GM15510 (cell line): ENCODE results near the gene FAM174C.

Experiments used
- POLR2A ChIP-seq: IDR thresholded peaks from 3 replicates; pipeline ENCODE4 v1.6.1; 2011; ENCODE audit warnings: borderline replicate concordance; ENCODE audit not compliant: insufficient read length; ENCODE audit errors: extremely low read depth

FAM174C gene

DNA sequence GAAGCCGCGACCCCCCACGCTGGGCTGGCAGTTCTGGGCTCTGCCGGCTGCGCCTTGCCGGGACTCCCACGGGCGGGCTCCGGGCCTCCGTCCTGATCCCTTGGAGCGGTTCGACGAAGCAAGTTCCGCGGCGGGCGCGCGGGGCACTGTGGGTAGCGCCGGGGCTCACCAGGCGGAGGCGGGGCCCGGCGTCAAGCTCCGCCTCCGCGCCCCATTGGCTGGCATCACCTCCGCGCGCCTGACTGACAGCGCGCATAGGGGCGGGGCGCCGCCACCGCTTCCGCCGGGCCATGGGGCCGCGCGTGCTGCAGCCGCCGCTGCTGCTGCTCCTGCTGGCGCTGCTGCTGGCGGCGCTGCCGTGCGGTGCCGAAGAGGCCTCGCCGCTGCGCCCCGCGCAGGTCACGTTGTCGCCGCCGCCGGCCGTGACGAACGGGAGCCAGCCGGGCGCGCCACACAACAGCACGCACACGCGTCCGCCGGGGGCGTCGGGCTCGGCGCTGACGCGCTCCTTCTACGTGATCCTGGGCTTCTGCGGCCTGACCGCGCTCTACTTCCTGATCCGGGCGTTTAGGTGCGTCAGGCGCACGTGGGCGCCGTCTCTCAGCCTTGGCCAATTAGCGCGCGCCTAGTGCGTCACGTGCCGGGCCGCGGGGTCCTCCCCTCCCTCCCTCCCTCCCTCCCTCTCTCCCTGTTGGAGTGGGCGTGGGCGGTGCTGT is at the start of gene FAM174C:
FAM174C (plus strand) TSS at position 271 of the 716 bp plus-strand sequence; CDS start at position 291, 20 bp downstream.
- peak; percentile 95 for TF ChIP-seq POLR2A

- no peak for TF ChIP-seq POLR2A
Measured at GRCh38 chr19:1226227-1226518, 49.2 kb upstream of the FAM174C start.

DNA sequence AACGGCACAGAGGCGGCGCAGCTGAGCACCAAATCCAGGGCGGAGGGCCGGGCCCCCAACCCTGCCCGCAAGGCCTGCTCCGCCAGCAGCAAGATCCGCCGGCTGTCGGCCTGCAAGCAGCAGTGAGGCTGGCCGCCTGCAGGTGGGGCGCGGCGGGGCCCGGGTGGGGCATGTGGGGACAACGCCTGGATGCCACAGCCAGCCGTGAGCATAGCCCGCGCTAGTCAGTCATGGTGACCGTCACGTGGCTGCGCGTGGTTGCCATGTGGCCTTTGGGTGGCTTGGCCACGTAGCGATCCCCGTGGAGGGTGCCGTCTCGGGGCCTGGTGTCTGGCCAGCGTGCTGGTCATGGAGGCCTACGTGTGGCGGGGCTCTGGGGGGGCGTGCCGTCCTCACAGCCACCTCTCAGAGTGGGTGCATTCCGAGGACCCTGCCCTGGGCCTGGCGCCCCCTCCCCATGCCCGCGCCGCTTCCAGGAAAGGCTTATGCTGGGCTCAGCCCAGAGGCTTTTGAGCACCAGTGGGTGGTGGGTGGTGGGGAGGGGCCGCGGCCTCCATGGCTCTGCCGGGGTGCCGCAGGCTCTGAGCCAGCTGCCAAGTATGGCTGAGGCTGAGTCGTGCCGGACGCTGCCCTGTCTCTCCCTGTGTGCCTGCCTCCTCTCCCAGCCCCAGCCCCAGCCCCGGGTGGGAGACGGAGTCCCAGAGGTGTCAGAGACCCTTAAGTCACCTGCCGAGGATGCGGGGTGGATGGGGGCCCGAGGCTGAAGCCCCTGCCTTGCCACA is 48.6 kb upstream of the FAM174C start:
- no peak for TF ChIP-seq POLR2A

GRCh38 chr19:1227304-1228054 is 47.9 kb upstream of the FAM174C start:
- TF ChIP-seq POLR2A = no peak

- TF ChIP-seq POLR2A = no peak
Measured at GRCh38 chr19:1228161-1228957, 47.0 kb upstream of the FAM174C start.

DNA sequence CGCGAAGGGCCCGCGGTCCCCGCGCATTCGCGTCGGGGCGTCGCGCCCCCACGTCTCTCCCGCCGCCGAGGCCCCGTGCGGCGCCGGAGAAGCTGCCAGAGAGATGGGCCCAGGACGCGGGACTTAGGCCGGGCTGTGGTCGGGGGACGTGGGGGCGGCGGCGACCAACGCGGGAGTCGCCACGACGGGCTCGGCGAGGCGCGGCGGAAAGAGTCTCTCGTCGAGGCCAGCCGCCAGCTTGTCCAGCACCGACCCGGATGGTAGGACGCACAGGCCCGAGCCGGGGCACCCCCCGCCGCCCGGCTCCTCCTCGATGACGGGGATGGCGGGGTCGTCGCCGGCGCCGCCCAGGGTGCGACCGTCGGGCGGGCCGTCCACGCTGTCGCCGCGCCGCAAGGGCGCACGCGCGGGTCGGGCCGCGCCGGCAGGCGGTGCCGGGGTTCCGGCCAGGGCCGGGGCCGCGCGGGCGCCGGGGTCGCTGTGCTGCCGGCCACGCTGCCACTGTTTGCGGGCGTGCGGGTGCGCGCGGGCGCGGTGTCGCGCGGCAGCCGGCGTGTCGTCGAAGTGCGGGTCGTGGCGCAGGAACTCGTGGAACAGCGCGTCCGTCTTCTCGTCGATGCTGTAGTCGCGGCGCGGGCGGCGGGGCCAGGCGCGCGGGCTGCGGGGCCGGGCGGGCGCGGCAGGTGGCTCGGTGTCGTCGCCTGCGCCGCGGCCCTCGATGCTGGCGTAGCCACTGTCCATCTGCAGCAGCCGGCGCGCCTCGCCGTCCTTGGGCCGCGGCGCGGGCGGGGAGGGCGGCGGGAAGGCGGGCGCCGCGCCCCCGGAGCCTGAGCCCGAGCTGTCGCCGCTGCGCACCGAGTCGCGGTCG is 46.0 kb upstream of the FAM174C start:
- TF ChIP-seq POLR2A = no peak

DNA sequence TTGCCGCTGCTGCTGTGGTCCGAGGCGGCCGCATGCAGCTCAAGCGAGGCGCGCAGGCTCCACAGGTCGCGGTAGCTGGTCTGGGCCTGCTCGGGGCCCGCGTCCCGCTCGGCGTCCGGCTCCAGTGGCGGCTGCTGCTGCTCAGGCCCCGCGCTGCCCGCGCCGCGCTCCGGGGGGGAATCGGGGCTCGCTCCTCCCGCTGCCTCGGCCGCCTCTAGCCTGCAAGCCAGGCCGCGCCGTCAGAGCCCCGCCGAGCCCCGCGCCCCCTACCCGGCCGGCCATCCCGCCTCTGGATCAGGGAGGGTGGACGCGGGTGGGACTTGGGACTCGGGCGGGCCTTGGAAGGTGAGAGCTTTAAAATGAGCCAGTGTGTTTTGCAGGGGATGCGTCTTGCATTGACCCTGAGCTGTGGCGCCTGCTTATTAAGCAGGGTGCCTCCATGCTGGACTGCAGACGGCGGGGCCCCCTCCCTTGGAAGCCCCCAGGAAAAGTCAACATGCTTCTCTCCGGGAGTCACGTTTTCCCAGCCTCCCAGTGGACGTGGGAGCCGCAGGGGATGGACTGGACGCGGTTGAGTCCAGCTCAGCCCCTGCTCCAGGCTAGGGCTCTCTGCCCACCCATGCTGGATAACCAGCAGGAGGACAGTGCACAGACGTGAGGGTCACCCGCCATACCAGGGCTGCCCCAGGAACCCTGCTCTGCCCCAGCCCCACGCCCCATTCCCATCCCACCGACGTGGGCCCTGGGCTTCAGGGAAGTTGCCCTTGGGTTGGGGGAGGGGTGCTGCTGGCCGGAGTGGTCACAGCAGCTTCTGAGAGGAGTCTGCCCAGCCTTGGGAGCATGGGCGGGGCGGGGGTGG is 45.2 kb upstream of the FAM174C start:
- TF ChIP-seq POLR2A = no peak

DNA sequence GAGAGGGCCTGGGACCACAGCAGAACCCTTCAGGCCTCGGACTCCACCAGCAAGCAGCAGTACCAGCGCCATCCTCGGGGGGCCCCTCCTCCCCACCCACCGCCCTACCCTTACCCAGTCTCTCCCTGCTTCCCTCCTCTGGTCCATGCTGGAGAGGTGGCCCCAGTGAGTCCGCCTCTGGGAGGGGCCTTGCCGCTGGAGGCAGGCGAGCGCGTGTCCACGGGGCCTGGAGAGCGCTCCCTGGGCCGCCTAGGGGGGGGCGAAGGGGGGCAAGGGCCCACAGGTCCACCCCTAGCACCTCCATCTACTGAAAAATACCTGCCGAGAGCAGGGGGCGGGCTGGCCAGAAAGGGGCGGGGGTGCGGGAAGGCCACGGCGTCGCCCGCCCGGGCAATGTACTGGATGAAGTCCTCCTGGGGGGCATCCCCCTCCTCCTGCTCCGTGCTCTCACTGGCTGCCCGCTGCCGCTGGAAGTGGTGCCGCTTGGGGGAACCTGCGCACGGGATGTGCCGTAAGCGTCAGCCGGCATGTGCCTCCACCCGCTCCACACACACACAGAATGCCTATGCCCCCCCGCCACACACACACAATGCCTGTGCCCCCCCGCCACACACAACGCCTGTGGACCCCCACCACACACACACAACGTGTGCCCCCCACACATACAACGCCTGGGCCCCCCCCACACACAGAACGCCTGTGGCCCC is 44.4 kb upstream of the FAM174C start:
- no peak for TF ChIP-seq POLR2A

DNA sequence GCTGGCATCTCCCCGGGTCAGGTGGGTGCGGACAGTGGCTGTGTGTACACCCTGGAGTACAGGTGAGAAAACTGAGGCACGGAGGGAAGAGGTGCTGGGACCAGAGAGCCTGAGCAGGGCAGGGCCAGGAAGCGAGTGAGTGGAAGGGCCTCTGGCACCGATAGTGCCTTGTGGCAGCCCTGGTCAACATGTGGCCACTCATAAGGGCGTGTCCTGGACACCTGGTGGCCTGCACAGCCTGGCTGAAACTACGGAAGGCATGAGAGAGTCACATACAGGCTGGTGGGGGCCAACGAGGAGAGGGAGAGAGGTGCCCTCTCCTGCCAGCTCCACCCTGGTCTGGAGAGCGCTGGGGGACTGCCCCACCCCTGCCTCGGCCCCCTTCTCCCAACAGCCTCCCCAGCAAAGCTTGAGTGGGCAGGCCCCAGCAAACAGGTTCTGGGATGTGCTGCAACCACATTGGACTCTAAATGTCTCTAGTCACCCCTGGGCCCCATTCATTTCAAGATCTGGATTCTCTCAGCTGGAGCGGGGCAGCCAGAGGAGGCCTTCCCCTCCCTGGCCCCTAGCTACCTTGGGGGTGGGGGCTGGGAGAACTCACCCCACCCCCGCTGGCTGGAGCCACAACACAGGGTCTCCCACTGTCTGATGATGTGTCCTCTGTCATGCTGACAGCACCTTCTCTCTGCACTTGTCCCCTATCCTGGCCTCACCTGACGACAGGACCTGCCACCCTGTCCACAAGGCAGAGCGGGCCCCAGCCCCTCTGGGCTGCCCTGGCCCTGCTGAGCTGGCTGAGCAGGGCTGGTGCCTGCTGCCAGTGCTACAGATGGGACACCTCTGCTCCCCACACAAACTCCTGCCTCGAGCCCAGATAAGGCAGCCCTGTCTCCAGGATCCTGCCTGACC is 43.3 kb upstream of the FAM174C start:
- no peak for TF ChIP-seq POLR2A

DNA sequence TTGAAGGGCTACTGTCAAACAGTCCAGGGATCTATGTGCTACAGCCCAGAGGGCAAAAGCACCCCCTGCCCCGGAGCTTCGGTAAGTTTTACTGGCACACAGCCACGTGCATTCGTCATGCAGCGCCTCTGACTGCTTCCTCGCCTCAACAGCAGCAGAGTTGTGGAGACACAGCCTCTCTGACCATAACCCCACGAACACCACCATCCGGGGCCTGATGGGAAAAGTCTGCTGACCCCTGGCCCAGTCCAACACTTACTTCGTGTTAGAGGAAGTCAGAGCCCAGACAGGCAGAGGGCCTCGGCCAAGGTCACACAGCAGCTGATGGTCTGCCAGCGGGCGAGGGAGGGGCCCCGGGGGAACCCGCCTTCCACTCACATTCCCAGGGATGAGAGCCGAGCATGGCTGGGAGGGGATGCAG is 42.7 kb upstream of the FAM174C start:
- no peak for TF ChIP-seq POLR2A

GRCh38 chr19:1233115-1233667 is 42.1 kb upstream of the FAM174C start:
- no peak for TF ChIP-seq POLR2A
